Colonic mucosa (tissue), 4 donors: ENCODE results near the gene PDZRN3. TPM values are rescaled to one million over a fixed set of nuclear protein-coding genes. Genes with fewer than 3 reads are reported as not detected.

Experiments
- DNase-seq: peaks from one replicate; pipeline ENCODE4 v3.0.0-alpha.2; 2020
- H3K27ac ChIP-seq: fragments of 200-600 bp; one replicate; pipeline ENCODE4 v1.8.0; 2021
- H3K27me3 ChIP-seq: fragments of 200-600 bp; one replicate; pipeline ENCODE4 v1.8.0; 2021
- H3K36me3 ChIP-seq: fragments of 200-600 bp; one replicate; pipeline ENCODE4 v1.8.0; 2021
- H3K4me1 ChIP-seq: fragments of 200-600 bp; one replicate; pipeline ENCODE4 v1.8.0; 2021; ENCODE audit warnings: mild to moderate bottlenecking
- H3K4me3 ChIP-seq: fragments of 200-600 bp; one replicate; pipeline ENCODE4 v1.8.0; 2021
- H3K9ac ChIP-seq, 2 donors: one replicate each; pipeline ENCODE4 v1.7.0; 2013; ENCODE audit warnings: control low read depth in 2 of 2, low read depth in 2 of 2, low read length in 2 of 2
- H3K9me3 ChIP-seq: fragments of 200-600 bp; one replicate; pipeline ENCODE4 v1.8.0; 2021
- CTCF ChIP-seq: fragments of 200-600 bp; IDR thresholded peaks from one replicate; pipeline ENCODE4 v1.8.0; 2022; ENCODE audit warnings: antibody characterized with exemption, mild to moderate bottlenecking
- intact Hi-C: fragments of 100-400 bp; cut with DNase I; formaldehyde crosslinking; loops from one replicate; pipeline ENCODE4 v1.14.1; 2022
- total RNA-seq, 2 donors: library from RNA; stranded (reverse); fragmentation: NEBNext Ultra II Directional in 1 of 2; extraction: Animal tissue kit (Norgen Biotek cat#: 25700) in 1 of 2; gene quantifications; one replicate each; pipeline ENCODE4 v1.2.1, GENCODE V29; 2021
- donor health status: healthy.
- donor health status: DM: no; HTN: no; CAD: no.
- donor health status: DM: no; HTN: no; CAD: no.

PDZRN3 gene
- total RNA-seq, 2 donors from 2014 or later, result 13.6 to 19.1 TPM

- no peak for DNase-seq
- no peaks in the 10 kb centered on the region for H3K36me3 ChIP-seq
- no peak overlapping the region for H3K9ac ChIP-seq
- intact Hi-C loops, result no loop called here
- no peak overlapping the region for H3K4me3 ChIP-seq
- no peak for TF ChIP-seq CTCF
- no peak overlapping the region for H3K27ac ChIP-seq
- H3K27me3 ChIP-seq, result no peaks in the 10 kb centered on the region
- no peaks in the 10 kb centered on the region for H3K9me3 ChIP-seq
- no peaks in the 10 kb centered on the region for H3K4me1 ChIP-seq
Measured at GRCh38 chr3:73656241-73656890, 31.6 kb upstream of the PDZRN3 start.

- no peaks in the 10 kb centered on the region for H3K27me3 ChIP-seq
- no peaks in the 10 kb centered on the region for H3K36me3 ChIP-seq
- H3K4me3 ChIP-seq, result no peak overlapping the region
- H3K9ac ChIP-seq, result no peak overlapping the region
- H3K9me3 ChIP-seq, result no peaks in the 10 kb centered on the region
- TF ChIP-seq CTCF, result no peak
- intact Hi-C loops, result no loop called here
- DNase-seq, result no peak
- H3K27ac ChIP-seq, result no peak overlapping the region
- no peaks in the 10 kb centered on the region for H3K4me1 ChIP-seq
Measured at GRCh38 chr3:73655197-73655596, 30.5 kb upstream of the PDZRN3 start.

- Histone ChIP-seq H3K27me3 (no peaks in the 10 kb centered on the region), H3K4me3 (no peak overlapping the region), H3K9me3 (no peaks in the 10 kb centered on the region), H3K9ac (no peak overlapping the region), H3K27ac (no peak overlapping the region), H3K4me1 (no peaks in the 10 kb centered on the region), H3K36me3 (no peaks in the 10 kb centered on the region)
- TF ChIP-seq CTCF, result no peak
- intact Hi-C loops, result no loop called here
- DNase-seq, result no peak
Measured at GRCh38 chr3:73653877-73654276, 29.1 kb upstream of the PDZRN3 start.

- H3K27ac ChIP-seq, result no peak overlapping the region
- H3K4me3 ChIP-seq, result no peak overlapping the region
Measured at GRCh38 chr3:73653351-73653750, 28.6 kb upstream of the PDZRN3 start.

GRCh38 chr3:73652896-73653295 lies 28.2 kb upstream of the PDZRN3 start:
- no peak overlapping the region for H3K9ac ChIP-seq
- intact Hi-C loops, result no loop called here
- no peak overlapping the region for H3K27ac ChIP-seq
- no peaks in the 10 kb centered on the region for H3K27me3 ChIP-seq
- TF ChIP-seq CTCF, result no peak
- no peak overlapping the region for H3K4me3 ChIP-seq
- no peak for DNase-seq
- no peaks in the 10 kb centered on the region for H3K4me1 ChIP-seq
- H3K9me3 ChIP-seq, result no peaks in the 10 kb centered on the region
- H3K36me3 ChIP-seq, result no peaks in the 10 kb centered on the region

More at GRCh38 chr3:73653351-73653750, 28.6 kb upstream of the PDZRN3 start:
- TF ChIP-seq CTCF, result no peak
- H3K27me3 ChIP-seq, result no peaks in the 10 kb centered on the region
- intact Hi-C loops, result no loop called here
- no peaks in the 10 kb centered on the region for H3K4me1 ChIP-seq
- no peaks in the 10 kb centered on the region for H3K9me3 ChIP-seq
- H3K9ac ChIP-seq, result no peak overlapping the region
- no peaks in the 10 kb centered on the region for H3K36me3 ChIP-seq
- no peak for DNase-seq
